Measurements from ENCODE around the gene IQCE. TPM values are rescaled to one million over a fixed set of nuclear protein-coding genes. Genes with fewer than 3 reads are reported as not detected.

The IQCE gene
- total RNA-seq, 1 experiment from 2014 or later: 13.4 TPM

- intact Hi-C loops (cut with micrococcal nuclease; ENCODE audit: unreplicated experiment): no loop called here
- CTCF ChIA-PET: no interaction called here
- Mint-ChIP-seq H3K36me3 (ENCODE audit: insufficient read depth, unreplicated experiment) (no peaks in the 10 kb centered on the region), H3K4me3 (ENCODE audit: unreplicated experiment) (no peak overlapping the region), H3K9me3 (ENCODE audit: unreplicated experiment) (no peaks in the 10 kb centered on the region), H3K4me1 (ENCODE audit: low read depth, unreplicated experiment) (no peaks in the 10 kb centered on the region), H3K27me3 (ENCODE audit: insufficient read depth, unreplicated experiment) (no peaks in the 10 kb centered on the region), H3K27ac (ENCODE audit: unreplicated experiment) (no peak overlapping the region)
- H3K4me1 ChIP-seq: no peaks in the 10 kb centered on the region
- no peaks in the 10 kb centered on the region for H3K9me3 ChIP-seq
- H3K4me3 ChIP-seq (ENCODE audit: low read depth, low read length): no peak overlapping the region
- POLR2A ChIA-PET: no interaction called here
- no peaks in the 10 kb centered on the region for H3K27me3 ChIP-seq (replicated peaks; ENCODE audit: control insufficient read depth, insufficient read depth, low read length)
- TF ChIP-seq CTCF (IDR thresholded peaks at IDR 0.05; ENCODE audit: insufficient read depth in 1 of 2, low read depth in 1 of 2, low read length in 1 of 2, severe bottlenecking in 1 of 2, unreplicated experiment in 1 of 2): no peak
- H3K36me3 ChIP-seq (ENCODE audit: control insufficient read depth, insufficient read depth, low read length): peaks cover 1% of the 10 kb centered on the region; the same call in 1 of the 2 replicates
- DNase-seq: no peak
- no TSS peak for BruUV-seq (replicated peaks)
Observed at GRCh38 chr7:2646680-2647571, 88.1 kb downstream of the IQCE start.

- DNase-seq: no peak
- no TSS peak for BruUV-seq (replicated peaks)
- H3K4me1 ChIP-seq: no peaks in the 10 kb centered on the region
- H3K36me3 Mint-ChIP-seq (ENCODE audit: insufficient read depth, unreplicated experiment): no peaks in the 10 kb centered on the region
- peaks cover 1% of the 10 kb centered on the region; the same call in 1 of the 2 replicates for H3K36me3 ChIP-seq (ENCODE audit: control insufficient read depth, insufficient read depth, low read length)
- H3K4me3 Mint-ChIP-seq (ENCODE audit: unreplicated experiment): no peak overlapping the region
- no peaks in the 10 kb centered on the region for H3K4me1 Mint-ChIP-seq (ENCODE audit: low read depth, unreplicated experiment)
- no peak overlapping the region for H3K4me3 ChIP-seq (ENCODE audit: low read depth, low read length)
- POLR2A ChIA-PET: no interaction called here
- CTCF ChIA-PET: interaction anchor here (0.6 kb wide), 1 partner anchor 18 kb away, joined by 5 read pairs; no protein-coding TSS in a partner anchor
- H3K27me3 Mint-ChIP-seq (ENCODE audit: insufficient read depth, unreplicated experiment): no peaks in the 10 kb centered on the region
- no peak for TF ChIP-seq CTCF (IDR thresholded peaks at IDR 0.05; ENCODE audit: insufficient read depth in 1 of 2, low read depth in 1 of 2, low read length in 1 of 2, severe bottlenecking in 1 of 2, unreplicated experiment in 1 of 2)
- no peaks in the 10 kb centered on the region for H3K9me3 ChIP-seq
- no peak overlapping the region for H3K27ac Mint-ChIP-seq (ENCODE audit: unreplicated experiment)
- no peaks in the 10 kb centered on the region for H3K9me3 Mint-ChIP-seq (ENCODE audit: unreplicated experiment)
- intact Hi-C loops (cut with micrococcal nuclease; ENCODE audit: unreplicated experiment): no loop called here
- no peaks in the 10 kb centered on the region for H3K27me3 ChIP-seq (replicated peaks; ENCODE audit: control insufficient read depth, insufficient read depth, low read length)
Observed at GRCh38 chr7:2647594-2648172, 88.9 kb downstream of the IQCE start.

GRCh38 chr7:2649139-2649838 lies 90.5 kb downstream of the IQCE start:
- Mint-ChIP-seq H3K36me3 (ENCODE audit: insufficient read depth, unreplicated experiment) (no peaks in the 10 kb centered on the region), H3K9me3 (ENCODE audit: unreplicated experiment) (no peaks in the 10 kb centered on the region), H3K27me3 (ENCODE audit: insufficient read depth, unreplicated experiment) (no peaks in the 10 kb centered on the region), H3K27ac (ENCODE audit: unreplicated experiment) (no peak overlapping the region), H3K4me3 (ENCODE audit: unreplicated experiment) (no peak overlapping the region), H3K4me1 (ENCODE audit: low read depth, unreplicated experiment) (no peaks in the 10 kb centered on the region)
- no peaks in the 10 kb centered on the region for H3K9me3 ChIP-seq
- intact Hi-C loops (cut with micrococcal nuclease; ENCODE audit: unreplicated experiment): no loop called here
- peaks cover 1% of the 10 kb centered on the region; the same call in 1 of the 2 replicates for H3K36me3 ChIP-seq (ENCODE audit: control insufficient read depth, insufficient read depth, low read length)
- H3K4me3 ChIP-seq (ENCODE audit: low read depth, low read length): no peak overlapping the region
- BruUV-seq (replicated peaks): no TSS peak
- H3K4me1 ChIP-seq: no peaks in the 10 kb centered on the region
- TF ChIP-seq CTCF (IDR thresholded peaks at IDR 0.05; ENCODE audit: insufficient read depth in 1 of 2, low read depth in 1 of 2, low read length in 1 of 2, severe bottlenecking in 1 of 2, unreplicated experiment in 1 of 2): no peak
- H3K27me3 ChIP-seq (replicated peaks; ENCODE audit: control insufficient read depth, insufficient read depth, low read length): no peaks in the 10 kb centered on the region
- POLR2A ChIA-PET: no interaction called here
- DNase-seq: no peak
- CTCF ChIA-PET: no interaction called here

Measured in Caco-2 (cell line).